Lower leg skin (tissue), 3 donors: ENCODE results near the gene CCDC85C.

Experiments used
- CTCF ChIP-seq, 3 donors: fragments of 450-650 bp; IDR thresholded peaks; one replicate each; pipeline ENCODE4 v1.5.1; 2016; ENCODE audit warnings: antibody characterized with exemption in 3 of 3, mild to moderate bottlenecking in 3 of 3, moderate library complexity in 2 of 3
- POLR2A ChIP-seq, 2 donors: fragments of 450-650 bp; IDR thresholded peaks; one replicate each; pipeline ENCODE4 v1.6.1; 2016 to 2017; ENCODE audit warnings: antibody characterized with exemption in 2 of 2, mild to moderate bottlenecking in 1 of 2, moderate library complexity in 1 of 2

- TF ChIP-seq POLR2A (IDR thresholded peaks at IDR 0.05), result no peak
- no peak for TF ChIP-seq CTCF (IDR thresholded peaks at IDR 0.05)
Measured at GRCh38 chr14:99521176-99522024, 82.6 kb downstream of the CCDC85C start.
